NOMO-1 (cell line): ENCODE data around the gene C8B.

Experiments
- DNase-seq, 2 experiments: peaks; one replicate each; lab custom pipeline; 2025; ENCODE audit not compliant: unreplicated experiment in 2 of 2; lab: John Stamatoyannopoulos, UW

The C8B gene

DNA sequence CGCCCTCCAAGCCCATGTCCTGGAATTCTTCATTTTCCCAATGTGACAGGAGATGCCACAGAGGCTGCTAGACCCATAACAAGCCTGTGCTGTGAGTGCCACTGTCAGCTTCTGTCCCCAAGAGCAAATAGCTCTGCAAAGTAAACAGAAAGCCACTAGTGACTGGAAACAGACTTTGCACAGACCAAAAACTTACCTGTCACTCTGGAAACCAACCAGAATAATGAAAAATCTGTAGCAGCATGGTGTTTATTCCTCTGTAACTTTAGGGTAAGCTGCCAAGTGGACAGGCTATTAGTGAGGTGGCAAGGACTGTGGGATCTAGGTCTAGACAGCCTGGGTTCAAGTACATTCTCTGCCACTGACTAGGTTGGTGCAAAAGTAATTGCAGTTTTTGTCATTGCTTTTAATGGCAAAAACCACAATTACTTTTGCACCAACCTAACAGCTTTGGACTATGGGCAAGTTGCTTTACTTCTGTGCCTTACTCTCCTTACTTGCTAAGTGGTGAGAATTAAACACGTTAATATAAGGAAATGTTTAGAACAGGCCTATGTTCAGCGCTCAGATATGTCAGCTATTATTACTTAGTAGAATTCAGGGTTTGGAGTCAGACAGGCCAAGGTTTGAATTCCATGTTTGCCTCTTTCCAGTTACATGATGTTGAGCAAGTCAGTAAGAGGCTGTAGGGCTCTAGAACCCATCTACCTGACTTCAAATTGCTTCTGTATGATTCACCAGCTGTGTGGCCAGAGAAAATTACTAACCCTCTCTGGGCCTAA lies at the start of gene C8B:
Gene C8B (minus strand): TSS at position 100 of the 782 bp plus-strand sequence. CDS start 67 bp downstream, at position 33.
- no peak for DNase-seq

DNA sequence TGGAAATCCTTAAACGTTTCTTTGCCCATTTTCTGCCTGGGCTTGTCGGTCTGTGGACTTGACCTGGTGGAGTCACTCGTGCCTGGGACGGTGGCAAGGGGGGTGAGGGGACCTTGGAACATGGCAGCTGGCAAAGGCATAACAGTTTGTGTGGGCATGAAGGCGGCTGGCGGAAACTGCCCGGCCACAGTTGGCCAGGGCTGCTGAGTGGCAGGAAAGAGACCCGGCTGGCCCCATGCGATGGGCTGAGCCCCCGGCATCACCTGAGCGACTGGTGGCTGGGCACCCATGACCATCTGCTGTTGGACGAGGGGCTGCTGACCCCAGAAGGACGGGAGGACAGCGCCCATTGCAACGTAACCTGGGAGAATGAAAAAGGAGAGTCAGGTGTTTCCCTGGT lies 49.3 kb upstream of the C8B start:
- DNase-seq = no peak

DNA sequence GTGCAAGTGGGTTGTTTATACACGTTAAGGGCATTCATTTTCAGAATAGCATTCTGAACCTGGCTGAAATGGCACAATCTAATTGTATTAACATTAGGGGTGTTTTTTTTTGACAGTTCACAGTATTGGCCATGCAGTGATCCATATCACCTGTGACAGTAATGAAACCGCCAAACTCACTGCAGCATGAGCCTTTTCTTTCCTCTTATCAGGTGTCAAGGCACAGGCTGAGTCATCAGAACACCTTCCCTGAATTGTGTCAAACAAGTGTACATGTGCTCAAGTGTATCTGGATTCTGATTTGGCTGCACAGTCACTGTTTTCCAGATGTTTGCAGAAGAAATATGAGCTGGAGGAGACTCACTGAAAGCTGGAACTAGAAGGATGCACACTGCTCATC lies 47.7 kb upstream of the C8B start:
- DNase-seq = no peak

GRCh38 chr1:57012315-57012714 lies 46.5 kb upstream of the C8B start:
- no peak for DNase-seq

DNA sequence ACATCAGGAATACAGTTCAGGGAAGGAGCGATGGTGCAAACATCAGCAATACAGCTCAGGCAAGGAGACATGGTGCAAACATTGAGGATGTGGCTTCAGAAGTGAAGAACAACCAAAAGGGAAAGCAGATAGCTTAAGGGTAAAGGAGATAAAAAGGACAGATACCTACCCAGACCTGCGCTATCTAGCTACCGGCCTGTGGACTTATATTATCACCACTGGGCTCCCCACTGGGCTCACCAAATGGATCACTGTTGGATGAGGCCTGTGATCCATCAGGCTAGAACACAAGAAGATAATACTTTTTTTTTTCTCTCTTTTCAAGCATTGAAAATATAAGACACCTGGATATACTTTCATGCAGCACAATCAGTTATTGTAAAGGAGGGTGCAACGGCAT lies 44.7 kb upstream of the C8B start:
- DNase-seq = no peak

DNA sequence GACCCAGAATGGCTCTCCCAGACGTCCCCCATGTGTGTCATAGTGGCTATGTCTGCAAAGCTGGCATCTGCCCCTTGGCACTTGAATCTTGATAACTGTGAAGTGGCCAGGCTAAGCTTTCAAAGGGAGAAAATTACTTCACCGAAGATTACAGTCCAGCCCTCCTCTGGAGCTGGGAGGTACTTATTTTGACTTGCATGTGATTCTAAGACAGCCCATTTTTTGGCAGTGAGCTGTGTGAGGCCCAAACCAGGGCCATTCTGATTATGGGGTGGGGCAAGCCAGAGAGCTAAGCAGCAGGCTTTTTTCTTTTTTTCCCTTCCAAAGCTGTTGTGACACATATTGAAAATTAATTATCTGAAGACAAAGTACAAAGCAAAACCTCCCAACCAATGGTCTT lies 42.1 kb upstream of the C8B start:
- DNase-seq = no peak

GRCh38 chr1:57007472-57007871 lies 41.7 kb upstream of the C8B start:
- DNase-seq = no peak

- peak in 1 of 2 experiments; percentile 33 for DNase-seq
These were observed 37.8 kb upstream of the C8B start for GRCh38 chr1:57003398-57004139.

GRCh38 chr1:56995414-56996100 lies 29.7 kb upstream of the C8B start:
- no peak for DNase-seq

- no peak for DNase-seq
These were observed 27.7 kb upstream of the C8B start for GRCh38 chr1:56993475-56993874.

DNA sequence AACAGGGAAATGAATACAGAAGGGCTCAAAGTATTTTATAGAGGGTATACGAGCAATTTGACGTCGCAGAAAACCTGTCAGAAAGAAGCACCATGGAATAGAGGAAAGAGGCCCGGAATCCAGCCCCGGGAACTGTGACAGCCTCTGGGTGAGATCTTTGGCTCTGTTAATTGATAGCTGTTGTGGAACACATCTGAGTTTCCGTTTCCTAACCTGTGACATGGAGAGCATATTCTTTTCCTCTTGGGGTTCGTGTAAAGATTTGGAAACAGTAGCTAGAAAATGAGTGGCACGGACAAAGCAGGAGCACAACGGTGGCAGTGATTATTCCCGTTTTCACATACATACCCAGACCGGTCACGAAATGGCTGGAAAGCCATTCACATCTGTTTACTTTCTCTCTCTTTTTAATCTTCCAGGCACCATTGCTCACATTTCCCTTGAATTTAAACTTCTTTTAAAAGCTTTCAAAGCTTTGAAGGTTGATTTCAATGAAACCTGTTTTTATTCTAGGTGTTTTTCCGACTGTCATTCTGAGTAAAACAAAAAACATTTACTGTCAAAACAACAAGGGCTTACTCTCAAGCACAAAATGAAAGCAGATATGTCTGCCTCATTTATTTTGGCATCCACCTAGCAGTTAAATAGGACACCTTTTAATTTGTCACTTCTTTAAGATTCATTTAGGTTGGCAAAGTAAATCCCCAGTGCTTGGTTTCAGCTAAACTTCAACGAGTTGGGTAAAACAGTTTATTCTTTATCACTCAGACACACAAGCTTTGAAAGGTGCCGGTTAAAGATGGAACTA lies 26.7 kb upstream of the C8B start:
- no peak for DNase-seq

DNA sequence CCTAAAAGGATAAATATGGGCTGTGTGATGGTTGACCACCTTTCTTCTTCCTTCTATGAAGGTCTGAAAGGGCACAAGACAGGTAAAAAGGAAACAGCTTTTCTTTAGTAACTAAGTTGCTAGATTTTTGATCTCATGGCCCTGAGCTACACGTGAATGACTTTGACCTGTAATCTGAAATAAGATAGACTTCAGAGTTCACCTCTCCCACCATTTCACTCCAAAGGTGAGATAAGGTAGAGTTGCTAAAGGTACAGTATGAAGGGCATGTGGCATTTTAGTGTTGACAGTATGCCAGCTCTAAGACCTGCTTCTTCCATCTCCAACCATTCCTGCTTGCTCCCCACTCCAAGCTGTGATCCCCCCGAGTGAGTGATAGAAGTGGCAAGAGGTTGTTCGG lies 25.8 kb upstream of the C8B start:
- DNase-seq = no peak

DNA sequence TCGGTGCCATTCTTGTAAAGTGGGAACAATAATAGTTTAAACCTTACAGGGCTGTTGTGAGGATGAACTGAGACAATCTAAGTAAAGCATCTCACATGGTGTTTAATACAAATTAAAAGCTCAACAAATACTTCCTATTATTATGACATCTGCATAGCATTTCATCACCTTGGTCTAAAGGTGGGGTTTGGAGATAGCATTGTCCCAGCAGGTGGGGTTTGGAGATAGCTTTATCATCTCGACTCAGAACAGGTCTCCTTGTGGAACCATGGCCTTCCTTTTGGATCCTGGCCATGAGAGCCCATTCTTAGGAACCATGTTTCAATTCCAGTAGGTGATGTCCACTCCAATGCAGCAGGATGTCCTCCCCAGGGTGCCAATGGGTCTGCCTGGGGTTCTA lies 20.6 kb upstream of the C8B start:
- no peak for DNase-seq

DNA sequence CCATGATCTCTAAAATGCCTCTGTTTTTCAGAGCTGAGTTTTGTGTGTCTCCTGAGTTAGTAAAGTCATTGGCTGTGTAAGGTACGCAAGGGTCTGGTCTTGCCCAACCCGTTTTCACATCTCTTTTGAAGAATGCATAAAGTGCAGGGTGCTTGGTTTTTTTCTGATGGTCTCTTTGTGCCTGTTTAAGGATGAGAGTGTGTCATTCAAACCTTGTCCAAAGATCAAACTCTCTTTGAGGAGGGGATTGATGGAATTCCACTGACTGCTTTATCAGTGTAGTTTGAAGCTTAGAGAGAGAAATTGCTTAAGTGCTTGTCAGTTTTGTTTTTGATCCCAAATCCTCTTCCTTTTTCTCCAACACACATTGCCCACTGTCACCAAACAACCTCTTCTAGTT lies 20.0 kb upstream of the C8B start:
- no peak for DNase-seq

DNA sequence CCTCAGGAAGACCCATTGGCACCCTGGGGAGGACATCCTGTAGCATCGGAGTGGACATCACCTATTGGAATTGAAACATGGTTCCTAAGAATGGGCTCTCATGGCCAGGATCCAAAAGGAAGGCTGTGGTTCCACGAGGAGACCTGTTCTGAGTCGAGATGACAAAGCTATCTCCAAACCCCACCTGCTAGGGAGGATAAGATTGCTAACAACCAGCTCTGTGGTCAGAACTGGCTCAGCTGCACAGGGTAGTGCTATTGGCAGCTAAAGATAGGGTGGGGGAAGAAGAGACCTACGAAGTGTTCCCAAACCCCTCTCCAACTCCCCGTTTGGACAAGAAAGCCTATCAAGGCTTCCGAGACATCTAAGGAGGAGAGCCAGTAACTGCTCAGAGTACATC lies 17.7 kb upstream of the C8B start:
- no peak for DNase-seq

GRCh38 chr1:56979986-56980755 lies 14.4 kb upstream of the C8B start:
- no peak for DNase-seq

DNA sequence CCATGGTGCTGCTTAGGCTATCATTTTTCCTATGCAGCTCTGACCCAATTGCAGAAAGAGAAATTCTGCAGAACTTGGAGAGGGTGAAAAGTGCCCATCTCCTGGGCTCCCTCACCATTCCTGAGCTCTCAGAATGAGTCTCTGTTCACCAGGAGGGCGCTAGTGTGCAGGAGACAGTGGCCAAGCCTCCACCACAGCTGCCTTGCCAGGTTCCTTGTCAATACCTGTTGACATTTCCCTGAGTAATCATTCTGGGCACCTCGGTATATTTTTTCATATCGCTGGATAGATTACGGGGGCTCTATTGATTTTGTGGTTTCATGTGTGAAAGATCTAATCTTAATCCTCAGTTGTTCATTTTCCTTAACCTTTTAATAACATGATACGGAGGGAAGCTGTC lies 13.0 kb upstream of the C8B start:
- DNase-seq = no peak

DNA sequence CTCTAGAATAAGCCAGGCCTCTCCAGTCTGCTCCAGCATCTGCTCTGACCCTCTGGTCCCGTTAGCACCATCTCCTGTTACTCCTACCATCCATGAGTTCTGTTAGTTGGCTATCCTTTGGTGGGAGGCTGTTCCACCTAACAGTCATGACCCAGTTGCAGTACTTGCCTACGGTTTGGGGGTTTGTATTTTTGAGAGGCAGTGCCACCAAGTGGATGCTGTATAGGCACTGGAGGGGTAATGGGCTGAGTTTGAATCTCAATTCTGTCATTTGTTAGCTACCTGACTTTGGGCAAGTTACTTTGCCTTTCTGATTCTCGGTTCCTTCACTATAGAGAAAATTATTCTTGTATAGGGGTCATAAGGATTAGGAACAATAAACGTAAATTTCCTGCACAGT lies 12.1 kb upstream of the C8B start:
- DNase-seq = no peak

- DNase-seq = no peak
These were observed 9.6 kb upstream of the C8B start for GRCh38 chr1:56975446-56975845.
